Transverse colon (tissue), 4 donors: ENCODE measurements around the gene PTPN2.

Experiments
- CTCF ChIP-seq, 5 experiments: fragments of 200-600 bp in 3 of 5; fragments of 450-650 bp in 2 of 5; sonication (generic) in 3 of 5; IDR thresholded peaks; 1 replicate in 2 of 5; 2 replicates in 3 of 5; pipeline ENCODE4 v1.5.1; 2016 to 2017; ENCODE audit warnings: antibody characterized with exemption in 5 of 5, inconsistent platforms in 3 of 5, mild to moderate bottlenecking in 2 of 5, moderate library complexity in 1 of 5
- EP300 ChIP-seq: sonication (generic); formaldehyde crosslinking; IDR thresholded peaks from one replicate; pipeline ENCODE4 v1.6.1; 2017; ENCODE audit warnings: antibody characterized with exemption, low read depth
- POLR2A ChIP-seq: fragments of 450-650 bp; IDR thresholded peaks from one replicate; pipeline ENCODE4 v1.6.1; 2016; ENCODE audit warnings: antibody characterized with exemption, mild to moderate bottlenecking, moderate library complexity
- POLR2AphosphoS5 ChIP-seq, 3 donors: sonication (generic); formaldehyde crosslinking; IDR thresholded peaks; one replicate each; pipeline ENCODE4 v1.6.1; 2016; ENCODE audit warnings: antibody characterized with exemption in 3 of 3

- TF ChIP-seq POLR2AphosphoS5 (IDR thresholded peaks at IDR 0.05) (no peak), CTCF (IDR thresholded peaks at IDR 0.05) (no peak), EP300 (no peak), POLR2A (no peak)
Measured at GRCh38 chr18:12861637-12862036, 22.4 kb downstream of the PTPN2 start.
